22Rv1 (cell line): ENCODE results near the gene FAM180A.

Source experiments
- H3K27ac ChIP-seq: fragments of 450-650 bp; 2 replicates; pipeline ENCODE4 v1.5.1; 2017
- CTCF ChIP-seq: fragments of 450-650 bp; IDR thresholded peaks from 2 replicates; pipeline ENCODE4 v1.5.1; 2017; ENCODE audit warnings: mild to moderate bottlenecking
- ZFX ChIP-seq: fragments of 450-650 bp; IDR thresholded peaks from 2 replicates; pipeline ENCODE4 v1.6.1; 2017; ENCODE audit warnings: antibody characterized with exemption, borderline replicate concordance

FAM180A gene

GRCh38 chr7:135707570-135707966 is 41.0 kb downstream of the FAM180A start:
- H3K27ac ChIP-seq, result no peak overlapping the region
- TF ChIP-seq CTCF (no peak), ZFX (no peak)

- TF ChIP-seq ZFX (no peak), CTCF (no peak)
- H3K27ac ChIP-seq, result no peak overlapping the region
These were observed 41.6 kb downstream of the FAM180A start for GRCh38 chr7:135706858-135707569.

- TF ChIP-seq CTCF, result no peak
- TF ChIP-seq ZFX, result no peak
- no peak overlapping the region for H3K27ac ChIP-seq
These were observed 42.4 kb downstream of the FAM180A start for GRCh38 chr7:135706038-135706742.

GRCh38 chr7:135704698-135705097 is 43.9 kb downstream of the FAM180A start:
- TF ChIP-seq CTCF (no peak), ZFX (no peak)

GRCh38 chr7:135704074-135704473 is 44.5 kb downstream of the FAM180A start:
- no peak overlapping the region for H3K27ac ChIP-seq
- no peak for TF ChIP-seq ZFX
- peak; percentile 57 for TF ChIP-seq CTCF

More at GRCh38 chr7:135704698-135705097, 43.9 kb downstream of the FAM180A start:
- H3K27ac ChIP-seq, result no peak overlapping the region

GRCh38 chr7:135697276-135698049 is 51.1 kb downstream of the FAM180A start:
- TF ChIP-seq ZFX (no peak), CTCF (no peak)
- no peak overlapping the region for H3K27ac ChIP-seq
